GM12878 (cell line): ENCODE data around the gene DNAJC3. TPM values are rescaled to one million over a fixed set of nuclear protein-coding genes. Genes with fewer than 3 reads are reported as not detected.

Source experiments
- ATAC-seq: fragments of 200-7000 bp; cut with Tn5 transposase; 3 replicates; pipeline ENCODE4 v1.9.1; 2020; ENCODE audit warnings: mild to moderate bottlenecking, moderate library complexity
- BruUV-seq: library from RNA; stranded (reverse); fragments of 400-500 nt; replicated peaks from 2 replicates; lab custom pipeline; 2021; lab: Mats Ljungman, UMichigan
- CTCF ChIA-PET: fragments of 300-600 bp; sonication (Branson Sonifier 250); formaldehyde crosslinking; extraction: SDS; loops from one replicate; lab custom pipeline; 2021; ENCODE audit warnings: inconsistent platforms; lab: Yijun Ruan, JAX
- POLR2A ChIA-PET: fragments of 350-600 bp; formaldehyde crosslinking; extraction: SDS; loops from one replicate; lab custom pipeline; 2021; ENCODE audit warnings: inconsistent platforms; lab: Charles Lee
- RAD21 ChIA-PET: fragments of 300-600 bp; sonication (Branson Sonifier 250); formaldehyde crosslinking; loops from one replicate; lab custom pipeline; 2023; ENCODE audit warnings: antibody characterized with exemption; ENCODE audit not compliant: unreplicated experiment; lab: Charles Lee
- SMC1A ChIA-PET: fragments of 300-600 bp; sonication (Branson Sonifier 250); formaldehyde crosslinking; loops from one replicate; lab custom pipeline; 2023; ENCODE audit not compliant: unreplicated experiment, uncharacterized antibody; lab: Charles Lee
- DNase-seq: peaks from one replicate; pipeline ENCODE4 v3.0.0-alpha.2; 2011; ENCODE audit warnings: low read depth, low spot score
- FAIRE-seq: peaks from 3 replicates; lab custom pipeline; 2011; peaks lifted over from hg19 to GRCh38; lab: Jason Lieb, UNC
- H2AFZ ChIP-seq: 2 replicates; pipeline ENCODE4 v1.6.0; 2011; ENCODE audit warnings: low read depth, low read length, control low read depth; ENCODE audit not compliant: control insufficient read depth
- H3K27ac ChIP-seq: 2 replicates; pipeline ENCODE4 v1.5.1; 2011; ENCODE audit warnings: control low read depth; ENCODE audit not compliant: control insufficient read depth, insufficient read depth
- H3K27me3 ChIP-seq, 2 experiments: replicated peaks in 1 of 2; 2 replicates each; pipeline versions ENCODE4 v1.6.0 to v1.6.1; 2011; ENCODE audit warnings: low read length in 1 of 2; ENCODE audit not compliant: control insufficient read depth in 2 of 2, insufficient read depth in 2 of 2
- H3K36me3 ChIP-seq, 2 experiments: 2 replicates each; pipeline ENCODE4 v1.5.1; 2011; ENCODE audit warnings: low read length in 1 of 2; ENCODE audit not compliant: control insufficient read depth in 2 of 2, insufficient read depth in 2 of 2
- H3K4me1 ChIP-seq: 2 replicates; pipeline ENCODE4 v1.6.1; 2011; ENCODE audit warnings: mild to moderate bottlenecking, low read length, moderate library complexity, mixed read lengths; ENCODE audit not compliant: control insufficient read depth, insufficient read depth
- H3K4me2 ChIP-seq: 2 replicates; pipeline ENCODE4 v1.6.0; 2011; ENCODE audit warnings: control low read depth; ENCODE audit not compliant: control insufficient read depth, insufficient read depth
- H3K4me3 ChIP-seq: fragments of 200-600 bp; sonication (generic); 2 replicates; pipeline ENCODE4 v1.5.1; 2016
- H3K79me2 ChIP-seq: 2 replicates; pipeline ENCODE4 v1.6.0; 2011; ENCODE audit warnings: low read length; ENCODE audit not compliant: control insufficient read depth, insufficient read depth
- H3K9ac ChIP-seq: 2 replicates; pipeline ENCODE4 v1.8.0; 2011; ENCODE audit warnings: low read length, control low read depth, mixed read lengths; ENCODE audit not compliant: control insufficient read depth, insufficient read depth
- H3K9me3 ChIP-seq: replicated peaks from 3 replicates; pipeline ENCODE4 v1.5.1; 2011; ENCODE audit warnings: mild to moderate bottlenecking, low read length; ENCODE audit not compliant: control insufficient read depth, insufficient read depth
- H4K20me1 ChIP-seq: 2 replicates; pipeline ENCODE4 v1.6.0; 2011; ENCODE audit not compliant: control insufficient read depth, insufficient read depth
- CREM ChIP-seq: IDR thresholded peaks from 2 replicates; pipeline ENCODE4 v1.6.1; 2014; ENCODE audit warnings: antibody characterized with exemption, low read depth
- FOXK2 ChIP-seq: fragments of 450-650 bp; IDR thresholded peaks from 2 replicates; pipeline ENCODE4 v1.6.1; 2017; ENCODE audit warnings: mild to moderate bottlenecking, moderate library complexity
- RCOR1 ChIP-seq: conservative IDR thresholded peaks from 2 replicates; pipeline ENCODE4 v1.6.1; 2012; ENCODE audit warnings: low read depth, low read length, improper control_type of control experiment
- SREBF1 ChIP-seq: IDR thresholded peaks from 2 replicates; pipeline ENCODE4 v1.6.1; 2012; ENCODE audit warnings: mild to moderate bottlenecking, low read length
- SRF ChIP-seq, 2 experiments: IDR thresholded peaks; 2 replicates each; pipeline ENCODE4 v1.6.1; 2011; ENCODE audit warnings: low read depth in 2 of 2, low read length in 2 of 2, mild to moderate bottlenecking in 1 of 2, moderate library complexity in 1 of 2
- WGBS: methylation state at CpG from one replicate; pipeline ENCODE4 v1.1.6; 2016; ENCODE audit warnings: low lambda C conversion rate; ENCODE audit not compliant: insufficient replicate concordance, insufficient coverage; ENCODE audit errors: missing lambda C conversion rate; 5-methylcytosine and 5-hydroxymethylcytosine counted together
- in situ Hi-C: fragments of 300-500 bp; cut with MboI; formaldehyde crosslinking; loops from 9 replicates; pipeline ENCODE4 v1.14.3; 2018; ENCODE audit warnings: mixed read lengths
- intact Hi-C: fragments of 100-400 bp; cut with micrococcal nuclease; formaldehyde crosslinking; loops from one replicate; pipeline ENCODE4 v1.14.2; 2022; ENCODE audit not compliant: unreplicated experiment
- polyA plus RNA-seq, 11 experiments: library from polyadenylated mRNA; depleted of rRNA in 4 of 11; unstranded in 6 of 11; stranded (reverse) in 5 of 11; fragments of >200 nt; fragmentation: Nextera tagmentation in 4 of 11; fragmentation: Illumina TruSeq in 1 of 11; extraction: Ambion mirVana in 4 of 11; extraction: Trizol in 1 of 11; gene quantifications; 1 replicate in 1 of 11; 2 replicates in 10 of 11; pipeline versions ENCODE4 v1.2.1 to v1.2.3, GENCODE V29; 2011 to 2016; ENCODE audit warnings: inconsistent platforms in 2 of 11, missing spikeins in 2 of 11, low read depth in 1 of 11
- total RNA-seq, 4 experiments: library from RNA; depleted of rRNA in 3 of 4; stranded (reverse); fragments of >200 nt in 3 of 4; fragmentation: Illumina TruSeq in 1 of 4; extraction: Trizol in 1 of 4; gene quantifications; 2 replicates each; pipeline versions ENCODE4 v1.2.1 to v1.2.3, GENCODE V29; 2013 to 2021
- TF ChIP-seq, protein P1 (sequence below): fragments of 450-650 bp; IDR thresholded peaks from 2 replicates; pipeline ENCODE4 v1.6.1; 2017; ENCODE audit warnings: mild to moderate bottlenecking, moderate library complexity
- TF ChIP-seq, protein P2 (sequence below): IDR thresholded peaks from 2 replicates; pipeline ENCODE4 v1.6.1; 2012; ENCODE audit warnings: improper control_type of control experiment, low read depth, low read length; ENCODE audit not compliant: insufficient replicate concordance
- TF ChIP-seq, protein P3 (sequence below): fragments of 450-650 bp; formaldehyde crosslinking; IDR thresholded peaks from 2 replicates; pipeline ENCODE4 v1.4.0; 2022; ENCODE audit warnings: mild to moderate bottlenecking, moderate library complexity
- TF ChIP-seq, protein P4 (sequence below): fragments of 450-650 bp; IDR thresholded peaks from 2 replicates; pipeline ENCODE4 v1.6.1; 2017; ENCODE audit warnings: mild to moderate bottlenecking

Gene DNAJC3
- total and polyA plus RNA-seq, 10 of the 15 experiments (the other 5 are each of a cell fraction or from before 2014, with no cell fraction given) = 9.3 to 37.4 (median 19.0) TPM

DNA sequence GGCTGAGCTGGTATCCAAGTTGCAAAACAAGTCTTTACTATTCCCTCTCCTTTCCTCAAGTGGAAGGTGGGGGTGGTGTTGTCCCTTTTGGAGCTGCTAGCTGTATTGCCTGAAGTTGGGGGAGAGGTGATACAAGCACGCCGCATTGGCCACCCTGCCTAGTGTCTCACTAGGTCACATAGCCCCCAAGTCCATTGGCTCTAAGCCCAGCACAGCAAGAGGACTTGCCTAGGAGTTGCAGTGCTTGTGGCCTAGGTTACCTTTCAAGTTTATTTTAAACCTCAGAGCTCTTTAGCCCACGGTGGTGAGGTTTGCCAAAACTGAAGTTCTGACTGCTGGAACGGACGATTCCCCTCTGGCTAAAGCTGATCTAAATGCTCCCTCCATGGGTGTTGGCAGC is 5.3 kb upstream of the DNAJC3 start:
- CTCF ChIA-PET = interaction anchor here (0.6 to 1.8 kb wide), 2 partner anchors 11 to 1582 kb away, joined by 3 to 7 read pairs; no protein-coding TSS in a partner anchor
- SMC1A ChIA-PET = interaction anchor here (1.0 to 1.6 kb wide), 3 partner anchors 11 to 137 kb away, joined by 3 to 7 read pairs (median 4); no protein-coding TSS in a partner anchor
- no peak for FAIRE-seq
- Histone ChIP-seq H3K9me3 (peaks cover 4% of the 10 kb centered on the region), H3K4me2 (no peak overlapping the region), H4K20me1 (no peaks in the 10 kb centered on the region), H3K27me3 (no peaks in the 10 kb centered on the region), H3K79me2 (peaks cover 14% of the 10 kb centered on the region), H2AFZ (no peak overlapping the region), H3K27ac (no peak overlapping the region), H3K4me3 (no peak overlapping the region), H3K36me3 (no peaks in the 10 kb centered on the region), H3K4me1 (no peaks in the 10 kb centered on the region), H3K9ac (no peak overlapping the region)
- POLR2A ChIA-PET = no interaction called here
- DNase-seq = no peak
- intact Hi-C loops = no loop called here
- BruUV-seq = no TSS peak
- ATAC-seq = no peak
- in situ Hi-C loops = no loop called here
- RAD21 ChIA-PET = no interaction called here
- whole genome bisulfite sequencing = 99% methylated on average over 5 of the region's 5 CpGs
- TF ChIP-seq, protein P1, sequence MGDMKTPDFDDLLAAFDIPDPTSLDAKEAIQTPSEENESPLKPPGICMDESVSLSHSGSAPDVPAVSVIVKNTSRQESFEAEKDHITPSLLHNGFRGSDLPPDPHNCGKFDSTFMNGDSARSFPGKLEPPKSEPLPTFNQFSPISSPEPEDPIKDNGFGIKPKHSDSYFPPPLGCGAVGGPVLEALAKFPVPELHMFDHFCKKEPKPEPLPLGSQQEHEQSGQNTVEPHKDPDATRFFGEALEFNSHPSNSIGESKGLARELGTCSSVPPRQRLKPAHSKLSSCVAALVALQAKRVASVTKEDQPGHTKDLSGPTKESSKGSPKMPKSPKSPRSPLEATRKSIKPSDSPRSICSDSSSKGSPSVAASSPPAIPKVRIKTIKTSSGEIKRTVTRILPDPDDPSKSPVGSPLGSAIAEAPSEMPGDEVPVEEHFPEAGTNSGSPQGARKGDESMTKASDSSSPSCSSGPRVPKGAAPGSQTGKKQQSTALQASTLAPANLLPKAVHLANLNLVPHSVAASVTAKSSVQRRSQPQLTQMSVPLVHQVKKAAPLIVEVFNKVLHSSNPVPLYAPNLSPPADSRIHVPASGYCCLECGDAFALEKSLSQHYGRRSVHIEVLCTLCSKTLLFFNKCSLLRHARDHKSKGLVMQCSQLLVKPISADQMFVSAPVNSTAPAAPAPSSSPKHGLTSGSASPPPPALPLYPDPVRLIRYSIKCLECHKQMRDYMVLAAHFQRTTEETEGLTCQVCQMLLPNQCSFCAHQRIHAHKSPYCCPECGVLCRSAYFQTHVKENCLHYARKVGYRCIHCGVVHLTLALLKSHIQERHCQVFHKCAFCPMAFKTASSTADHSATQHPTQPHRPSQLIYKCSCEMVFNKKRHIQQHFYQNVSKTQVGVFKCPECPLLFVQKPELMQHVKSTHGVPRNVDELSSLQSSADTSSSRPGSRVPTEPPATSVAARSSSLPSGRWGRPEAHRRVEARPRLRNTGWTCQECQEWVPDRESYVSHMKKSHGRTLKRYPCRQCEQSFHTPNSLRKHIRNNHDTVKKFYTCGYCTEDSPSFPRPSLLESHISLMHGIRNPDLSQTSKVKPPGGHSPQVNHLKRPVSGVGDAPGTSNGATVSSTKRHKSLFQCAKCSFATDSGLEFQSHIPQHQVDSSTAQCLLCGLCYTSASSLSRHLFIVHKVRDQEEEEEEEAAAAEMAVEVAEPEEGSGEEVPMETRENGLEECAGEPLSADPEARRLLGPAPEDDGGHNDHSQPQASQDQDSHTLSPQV = no peak
- no peak for TF ChIP-seq RCOR1
- TF ChIP-seq SREBF1 = no peak
- TF ChIP-seq, protein P2, sequence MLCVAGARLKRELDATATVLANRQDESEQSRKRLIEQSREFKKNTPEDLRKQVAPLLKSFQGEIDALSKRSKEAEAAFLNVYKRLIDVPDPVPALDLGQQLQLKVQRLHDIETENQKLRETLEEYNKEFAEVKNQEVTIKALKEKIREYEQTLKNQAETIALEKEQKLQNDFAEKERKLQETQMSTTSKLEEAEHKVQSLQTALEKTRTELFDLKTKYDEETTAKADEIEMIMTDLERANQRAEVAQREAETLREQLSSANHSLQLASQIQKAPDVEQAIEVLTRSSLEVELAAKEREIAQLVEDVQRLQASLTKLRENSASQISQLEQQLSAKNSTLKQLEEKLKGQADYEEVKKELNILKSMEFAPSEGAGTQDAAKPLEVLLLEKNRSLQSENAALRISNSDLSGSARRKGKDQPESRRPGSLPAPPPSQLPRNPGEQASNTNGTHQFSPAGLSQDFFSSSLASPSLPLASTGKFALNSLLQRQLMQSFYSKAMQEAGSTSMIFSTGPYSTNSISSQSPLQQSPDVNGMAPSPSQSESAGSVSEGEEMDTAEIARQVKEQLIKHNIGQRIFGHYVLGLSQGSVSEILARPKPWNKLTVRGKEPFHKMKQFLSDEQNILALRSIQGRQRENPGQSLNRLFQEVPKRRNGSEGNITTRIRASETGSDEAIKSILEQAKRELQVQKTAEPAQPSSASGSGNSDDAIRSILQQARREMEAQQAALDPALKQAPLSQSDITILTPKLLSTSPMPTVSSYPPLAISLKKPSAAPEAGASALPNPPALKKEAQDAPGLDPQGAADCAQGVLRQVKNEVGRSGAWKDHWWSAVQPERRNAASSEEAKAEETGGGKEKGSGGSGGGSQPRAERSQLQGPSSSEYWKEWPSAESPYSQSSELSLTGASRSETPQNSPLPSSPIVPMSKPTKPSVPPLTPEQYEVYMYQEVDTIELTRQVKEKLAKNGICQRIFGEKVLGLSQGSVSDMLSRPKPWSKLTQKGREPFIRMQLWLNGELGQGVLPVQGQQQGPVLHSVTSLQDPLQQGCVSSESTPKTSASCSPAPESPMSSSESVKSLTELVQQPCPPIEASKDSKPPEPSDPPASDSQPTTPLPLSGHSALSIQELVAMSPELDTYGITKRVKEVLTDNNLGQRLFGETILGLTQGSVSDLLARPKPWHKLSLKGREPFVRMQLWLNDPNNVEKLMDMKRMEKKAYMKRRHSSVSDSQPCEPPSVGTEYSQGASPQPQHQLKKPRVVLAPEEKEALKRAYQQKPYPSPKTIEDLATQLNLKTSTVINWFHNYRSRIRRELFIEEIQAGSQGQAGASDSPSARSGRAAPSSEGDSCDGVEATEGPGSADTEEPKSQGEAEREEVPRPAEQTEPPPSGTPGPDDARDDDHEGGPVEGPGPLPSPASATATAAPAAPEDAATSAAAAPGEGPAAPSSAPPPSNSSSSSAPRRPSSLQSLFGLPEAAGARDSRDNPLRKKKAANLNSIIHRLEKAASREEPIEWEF = no peak
- TF ChIP-seq CREM = no peak
- TF ChIP-seq, protein P3, sequence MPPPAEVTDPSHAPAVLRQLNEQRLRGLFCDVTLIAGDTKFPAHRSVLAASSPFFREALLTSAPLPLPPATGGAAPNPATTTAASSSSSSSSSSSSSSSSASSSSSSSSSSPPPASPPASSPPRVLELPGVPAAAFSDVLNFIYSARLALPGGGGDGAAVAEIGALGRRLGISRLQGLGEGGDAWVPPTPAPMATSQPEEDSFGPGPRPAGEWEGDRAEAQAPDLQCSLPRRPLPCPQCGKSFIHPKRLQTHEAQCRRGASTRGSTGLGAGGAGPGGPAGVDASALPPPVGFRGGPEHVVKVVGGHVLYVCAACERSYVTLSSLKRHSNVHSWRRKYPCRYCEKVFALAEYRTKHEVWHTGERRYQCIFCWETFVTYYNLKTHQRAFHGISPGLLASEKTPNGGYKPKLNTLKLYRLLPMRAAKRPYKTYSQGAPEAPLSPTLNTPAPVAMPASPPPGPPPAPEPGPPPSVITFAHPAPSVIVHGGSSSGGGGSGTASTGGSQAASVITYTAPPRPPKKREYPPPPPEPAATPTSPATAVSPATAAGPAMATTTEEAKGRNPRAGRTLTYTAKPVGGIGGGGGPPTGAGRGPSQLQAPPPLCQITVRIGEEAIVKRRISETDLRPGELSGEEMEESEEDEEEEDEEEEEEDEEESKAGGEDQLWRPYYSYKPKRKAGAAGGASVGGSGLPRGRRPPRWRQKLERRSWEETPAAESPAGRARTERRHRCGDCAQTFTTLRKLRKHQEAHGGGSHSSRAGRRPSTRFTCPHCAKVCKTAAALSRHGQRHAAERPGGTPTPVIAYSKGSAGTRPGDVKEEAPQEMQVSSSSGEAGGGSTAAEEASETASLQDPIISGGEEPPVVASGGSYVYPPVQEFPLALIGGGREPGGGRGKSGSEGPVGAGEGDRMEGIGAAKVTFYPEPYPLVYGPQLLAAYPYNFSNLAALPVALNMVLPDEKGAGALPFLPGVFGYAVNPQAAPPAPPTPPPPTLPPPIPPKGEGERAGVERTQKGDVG (CRISPR knock-in tag) = no peak
- TF ChIP-seq SRF (IDR thresholded peaks at IDR 0.05; ENCODE audit: low read depth in 2 of 2, low read length in 2 of 2) = no peak
- no peak for TF ChIP-seq FOXK2
- TF ChIP-seq, protein P4, sequence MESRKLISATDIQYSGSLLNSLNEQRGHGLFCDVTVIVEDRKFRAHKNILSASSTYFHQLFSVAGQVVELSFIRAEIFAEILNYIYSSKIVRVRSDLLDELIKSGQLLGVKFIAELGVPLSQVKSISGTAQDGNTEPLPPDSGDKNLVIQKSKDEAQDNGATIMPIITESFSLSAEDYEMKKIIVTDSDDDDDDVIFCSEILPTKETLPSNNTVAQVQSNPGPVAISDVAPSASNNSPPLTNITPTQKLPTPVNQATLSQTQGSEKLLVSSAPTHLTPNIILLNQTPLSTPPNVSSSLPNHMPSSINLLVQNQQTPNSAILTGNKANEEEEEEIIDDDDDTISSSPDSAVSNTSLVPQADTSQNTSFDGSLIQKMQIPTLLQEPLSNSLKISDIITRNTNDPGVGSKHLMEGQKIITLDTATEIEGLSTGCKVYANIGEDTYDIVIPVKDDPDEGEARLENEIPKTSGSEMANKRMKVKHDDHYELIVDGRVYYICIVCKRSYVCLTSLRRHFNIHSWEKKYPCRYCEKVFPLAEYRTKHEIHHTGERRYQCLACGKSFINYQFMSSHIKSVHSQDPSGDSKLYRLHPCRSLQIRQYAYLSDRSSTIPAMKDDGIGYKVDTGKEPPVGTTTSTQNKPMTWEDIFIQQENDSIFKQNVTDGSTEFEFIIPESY = no peak
